HL-60 (cell line): ENCODE results near the gene ITPRID1.

Source experiments
- DNase-seq, 2 experiments: peaks; one replicate each; pipeline ENCODE4 v3.0.0-alpha.2; 2010 to 2020; ENCODE audit warnings: low read depth in 1 of 2, low spot score in 1 of 2
- H3K27ac ChIP-seq: fragments of 250-450 bp; sonication (Bioruptor Pico); replicated peaks from 2 replicates; pipeline ENCODE4 v1.5.1; 2020; ENCODE audit warnings: mild to moderate bottlenecking, moderate library complexity
- H3K27me3 ChIP-seq: fragments of 250-450 bp; sonication (Bioruptor Pico); 2 replicates; pipeline ENCODE4 v1.5.1; 2021; ENCODE audit warnings: mild to moderate bottlenecking, moderate library complexity; ENCODE audit not compliant: insufficient read depth, poor library complexity, severe bottlenecking
- H3K4me3 ChIP-seq: replicated peaks from 2 replicates; pipeline ENCODE4 v1.5.1; 2011; ENCODE audit warnings: mild to moderate bottlenecking, control low read depth, low read length; ENCODE audit not compliant: insufficient read depth
- GABPA ChIP-seq: IDR thresholded peaks from 2 replicates; pipeline ENCODE4 v1.6.1; 2012; ENCODE audit warnings: low read depth
- POLR2AphosphoS5 ChIP-seq: IDR thresholded peaks from 2 replicates; pipeline ENCODE4 v1.6.1; 2012; ENCODE audit warnings: low read depth
- SPI1 ChIP-seq: IDR thresholded peaks from 2 replicates; pipeline ENCODE4 v1.6.1; 2012; ENCODE audit warnings: low read depth, mild to moderate bottlenecking, borderline replicate concordance
- TF ChIP-seq, protein P1 (sequence below): IDR thresholded peaks from one replicate; pipeline ENCODE4 v1.5.1; 2011; ENCODE audit warnings: low read length, control low read depth, inconsistent platforms; ENCODE audit not compliant: insufficient read depth
- TF ChIP-seq, protein P2 (sequence below): IDR thresholded peaks from 2 replicates; pipeline ENCODE4 v1.6.1; 2012; ENCODE audit warnings: low read depth; ENCODE audit not compliant: insufficient replicate concordance

ITPRID1 gene

DNA sequence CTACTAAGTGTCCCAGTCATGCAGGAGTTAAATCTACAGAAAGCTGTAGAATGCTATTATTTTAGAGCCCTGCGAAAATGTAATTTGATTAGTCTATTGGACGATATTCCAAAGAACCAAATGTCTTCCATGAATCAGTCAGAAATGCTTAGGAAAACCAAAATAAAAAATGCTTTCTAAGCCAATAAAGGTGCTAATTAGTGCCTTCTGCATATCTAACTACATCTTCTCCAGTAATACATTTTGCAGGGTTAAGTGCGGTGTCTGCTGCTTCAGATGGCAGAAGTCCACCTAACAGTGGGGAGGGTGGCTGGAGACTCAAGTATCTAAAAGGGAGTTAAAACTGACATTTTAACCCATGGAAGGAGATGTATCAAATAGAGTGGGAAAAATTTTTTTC, 50.1 kb downstream of the ITPRID1 start:
- no peak overlapping the region for H3K27ac ChIP-seq
- TF ChIP-seq POLR2AphosphoS5 (no peak), SPI1 (no peak), GABPA (no peak)
- TF ChIP-seq, protein P1, sequence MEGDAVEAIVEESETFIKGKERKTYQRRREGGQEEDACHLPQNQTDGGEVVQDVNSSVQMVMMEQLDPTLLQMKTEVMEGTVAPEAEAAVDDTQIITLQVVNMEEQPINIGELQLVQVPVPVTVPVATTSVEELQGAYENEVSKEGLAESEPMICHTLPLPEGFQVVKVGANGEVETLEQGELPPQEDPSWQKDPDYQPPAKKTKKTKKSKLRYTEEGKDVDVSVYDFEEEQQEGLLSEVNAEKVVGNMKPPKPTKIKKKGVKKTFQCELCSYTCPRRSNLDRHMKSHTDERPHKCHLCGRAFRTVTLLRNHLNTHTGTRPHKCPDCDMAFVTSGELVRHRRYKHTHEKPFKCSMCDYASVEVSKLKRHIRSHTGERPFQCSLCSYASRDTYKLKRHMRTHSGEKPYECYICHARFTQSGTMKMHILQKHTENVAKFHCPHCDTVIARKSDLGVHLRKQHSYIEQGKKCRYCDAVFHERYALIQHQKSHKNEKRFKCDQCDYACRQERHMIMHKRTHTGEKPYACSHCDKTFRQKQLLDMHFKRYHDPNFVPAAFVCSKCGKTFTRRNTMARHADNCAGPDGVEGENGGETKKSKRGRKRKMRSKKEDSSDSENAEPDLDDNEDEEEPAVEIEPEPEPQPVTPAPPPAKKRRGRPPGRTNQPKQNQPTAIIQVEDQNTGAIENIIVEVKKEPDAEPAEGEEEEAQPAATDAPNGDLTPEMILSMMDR, result no peak
- TF ChIP-seq, protein P2, sequence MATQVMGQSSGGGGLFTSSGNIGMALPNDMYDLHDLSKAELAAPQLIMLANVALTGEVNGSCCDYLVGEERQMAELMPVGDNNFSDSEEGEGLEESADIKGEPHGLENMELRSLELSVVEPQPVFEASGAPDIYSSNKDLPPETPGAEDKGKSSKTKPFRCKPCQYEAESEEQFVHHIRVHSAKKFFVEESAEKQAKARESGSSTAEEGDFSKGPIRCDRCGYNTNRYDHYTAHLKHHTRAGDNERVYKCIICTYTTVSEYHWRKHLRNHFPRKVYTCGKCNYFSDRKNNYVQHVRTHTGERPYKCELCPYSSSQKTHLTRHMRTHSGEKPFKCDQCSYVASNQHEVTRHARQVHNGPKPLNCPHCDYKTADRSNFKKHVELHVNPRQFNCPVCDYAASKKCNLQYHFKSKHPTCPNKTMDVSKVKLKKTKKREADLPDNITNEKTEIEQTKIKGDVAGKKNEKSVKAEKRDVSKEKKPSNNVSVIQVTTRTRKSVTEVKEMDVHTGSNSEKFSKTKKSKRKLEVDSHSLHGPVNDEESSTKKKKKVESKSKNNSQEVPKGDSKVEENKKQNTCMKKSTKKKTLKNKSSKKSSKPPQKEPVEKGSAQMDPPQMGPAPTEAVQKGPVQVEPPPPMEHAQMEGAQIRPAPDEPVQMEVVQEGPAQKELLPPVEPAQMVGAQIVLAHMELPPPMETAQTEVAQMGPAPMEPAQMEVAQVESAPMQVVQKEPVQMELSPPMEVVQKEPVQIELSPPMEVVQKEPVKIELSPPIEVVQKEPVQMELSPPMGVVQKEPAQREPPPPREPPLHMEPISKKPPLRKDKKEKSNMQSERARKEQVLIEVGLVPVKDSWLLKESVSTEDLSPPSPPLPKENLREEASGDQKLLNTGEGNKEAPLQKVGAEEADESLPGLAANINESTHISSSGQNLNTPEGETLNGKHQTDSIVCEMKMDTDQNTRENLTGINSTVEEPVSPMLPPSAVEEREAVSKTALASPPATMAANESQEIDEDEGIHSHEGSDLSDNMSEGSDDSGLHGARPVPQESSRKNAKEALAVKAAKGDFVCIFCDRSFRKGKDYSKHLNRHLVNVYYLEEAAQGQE, result no peak
- H3K27me3 ChIP-seq, result no peaks in the 10 kb centered on the region
- H3K4me3 ChIP-seq, result no peak overlapping the region
- no peak for DNase-seq

GRCh38 chr7:31564661-31565060, 50.8 kb downstream of the ITPRID1 start:
- Histone ChIP-seq H3K4me3 (no peak overlapping the region), H3K27ac (no peak overlapping the region), H3K27me3 (no peaks in the 10 kb centered on the region)
- TF ChIP-seq, protein P2, result no peak
- TF ChIP-seq, protein P1, result no peak
- TF ChIP-seq POLR2AphosphoS5 (no peak), SPI1 (no peak), GABPA (no peak)
- no peak for DNase-seq

GRCh38 chr7:31569528-31569927, 55.6 kb downstream of the ITPRID1 start:
- Histone ChIP-seq H3K27me3 (no peaks in the 10 kb centered on the region), H3K27ac (no peak overlapping the region), H3K4me3 (no peak overlapping the region)
- no peak for DNase-seq
- TF ChIP-seq, protein P2, result no peak
- TF ChIP-seq, protein P1, result no peak
- no peak for TF ChIP-seq POLR2AphosphoS5
- TF ChIP-seq SPI1, result no peak
- no peak for TF ChIP-seq GABPA
